OCI-LY1 (cell line): ENCODE results near the gene SAPCD1.
"Not testable (repeated sequence)": the region's sequence is repeated elsewhere in the genome, so short reads cannot be mapped to it uniquely, and the experiment has no call there.

Experiments used
- H2AFZ ChIP-seq: fragments of 200-600 bp; sonication (generic), shearing (Covaris generic); 2 replicates; pipeline ENCODE4 v1.6.0; 2014; ENCODE audit warnings: antibody characterized with exemption, mild to moderate bottlenecking, low read length
- H3F3A ChIP-seq: fragments of 200-600 bp; sonication (generic), shearing (Covaris generic); 2 replicates; pipeline ENCODE4 v1.6.0; 2014; ENCODE audit warnings: mild to moderate bottlenecking, antibody characterized with exemption, low read length, moderate library complexity; ENCODE audit not compliant: insufficient read depth
- H3K27ac ChIP-seq: fragments of 200-600 bp; sonication (generic); 2 replicates; pipeline ENCODE4 v1.5.1; 2014; ENCODE audit warnings: low read length, mixed run types, mild to moderate bottlenecking, low read depth; ENCODE audit not compliant: poor library complexity, severe bottlenecking
- H3K27me3 ChIP-seq: fragments of 200-600 bp; sonication (generic); 2 replicates; pipeline ENCODE4 v1.6.0; 2014; ENCODE audit warnings: antibody characterized with exemption, mild to moderate bottlenecking, low read length, moderate library complexity; ENCODE audit not compliant: insufficient read depth
- H3K36me3 ChIP-seq: fragments of 200-600 bp; sonication (generic); 2 replicates; pipeline ENCODE4 v1.6.1; 2014; ENCODE audit warnings: mild to moderate bottlenecking, antibody characterized with exemption, low read length, moderate library complexity, mixed read lengths; ENCODE audit not compliant: insufficient read depth
- H3K4me1 ChIP-seq: fragments of 200-600 bp; sonication (generic); 2 replicates; pipeline ENCODE4 v1.5.1; 2014; ENCODE audit warnings: mild to moderate bottlenecking, low read length, moderate library complexity; ENCODE audit not compliant: insufficient read depth, severe bottlenecking
- H3K4me2 ChIP-seq: fragments of 200-600 bp; sonication (generic), shearing (Covaris generic); 2 replicates; pipeline ENCODE4 v1.6.1; 2014; ENCODE audit warnings: low read length
- H3K4me3 ChIP-seq: fragments of 200-600 bp; sonication (generic); 2 replicates; pipeline ENCODE4 v1.5.1; 2014; ENCODE audit warnings: low read length, low read depth, mild to moderate bottlenecking, mixed read lengths; ENCODE audit not compliant: poor library complexity, severe bottlenecking
- H3K79me2 ChIP-seq: fragments of 200-600 bp; shearing (Covaris generic); 2 replicates; pipeline ENCODE4 v1.6.1; 2016; ENCODE audit warnings: mixed run types, low read length, mixed read lengths; ENCODE audit not compliant: insufficient read depth
- H3K9ac ChIP-seq: fragments of 200-600 bp; sonication (generic), shearing (Covaris generic); 2 replicates; pipeline ENCODE4 v1.6.1; 2014; ENCODE audit warnings: mild to moderate bottlenecking, low read length, mixed read lengths
- H3K9me2 ChIP-seq: fragments of 200-600 bp; sonication (generic), shearing (Covaris generic); 2 replicates; pipeline ENCODE4 v1.6.1; 2014; ENCODE audit warnings: low read depth, mild to moderate bottlenecking, low read length, mixed read lengths
- H3K9me3 ChIP-seq: fragments of 200-600 bp; shearing (Covaris generic); 2 replicates; pipeline ENCODE4 v1.6.1; 2014; ENCODE audit warnings: low read length, mixed read lengths
- H4K20me1 ChIP-seq: fragments of 200-600 bp; sonication (generic), shearing (Covaris generic); 2 replicates; pipeline ENCODE4 v1.6.0; 2016; ENCODE audit warnings: mild to moderate bottlenecking, low read length; ENCODE audit not compliant: insufficient read depth
- CTCF ChIP-seq: fragments of 200-600 bp; sonication (generic), shearing (Covaris generic); IDR thresholded peaks from 2 replicates; pipeline ENCODE4 v1.5.1; 2017; ENCODE audit warnings: mild to moderate bottlenecking, antibody characterized with exemption, low read length, moderate library complexity, mixed read lengths
- EZH2 ChIP-seq: fragments of 200-600 bp; sonication (generic), shearing (Covaris generic); IDR thresholded peaks from 2 replicates; pipeline ENCODE4 v1.8.0; 2017; ENCODE audit warnings: borderline replicate concordance, mixed run types, mild to moderate bottlenecking, antibody characterized with exemption, low read length, moderate library complexity, mixed read lengths

The SAPCD1 gene

GRCh38 chr6:31792761-31793171, 30.3 kb downstream of the SAPCD1 start:
- no peak overlapping the region for H3K4me2 ChIP-seq
- H3K9me2 ChIP-seq = no peaks in the 10 kb centered on the region
- no peaks in the 10 kb centered on the region for H3K9me3 ChIP-seq
- H4K20me1 ChIP-seq = no peaks in the 10 kb centered on the region
- peak overlapping the region; percentile 25 for H3K27ac ChIP-seq
- no peak overlapping the region for H3K9ac ChIP-seq
- no peak overlapping the region for H3K4me3 ChIP-seq
- peaks cover 14% of the 10 kb centered on the region; the same call in 1 of the 2 replicates for H3K79me2 ChIP-seq
- H3K4me1 ChIP-seq = peaks cover 33% of the 10 kb centered on the region
- H3K27me3 ChIP-seq = no peaks in the 10 kb centered on the region
- peaks cover 51% of the 10 kb centered on the region for H3K36me3 ChIP-seq
- 0 out of 2 replicates have a peak, but pooled peaks cover 6% of the 10 kb centered on the region for H3F3A ChIP-seq
- no peak for TF ChIP-seq CTCF
- H2AFZ ChIP-seq = no peak overlapping the region

- not testable (repeated sequence) for H3F3A ChIP-seq, H3K9me3 ChIP-seq, H2AFZ ChIP-seq, H3K9me2 ChIP-seq, H3K27me3 ChIP-seq, H4K20me1 ChIP-seq
- Histone ChIP-seq H3K4me2 (peak overlapping the region; percentile 81), H3K9ac (peak overlapping the region; percentile 92; the same call in 1 of the 2 replicates), H3K4me3 (peak overlapping the region; percentile 82), H3K36me3 (peaks cover 44% of the 10 kb centered on the region), H3K4me1 (peaks cover 39% of the 10 kb centered on the region), H3K79me2 (peaks cover 14% of the 10 kb centered on the region; the same call in 1 of the 2 replicates), H3K27ac (peak overlapping the region; percentile 11)
Observed at GRCh38 chr6:31793927-31794245, 31.4 kb downstream of the SAPCD1 start.

GRCh38 chr6:31794294-31794865, 31.9 kb downstream of the SAPCD1 start:
- H3F3A ChIP-seq = 0 out of 2 replicates have a peak, but pooled peaks cover 6% of the 10 kb centered on the region
- TF ChIP-seq CTCF (no peak), EZH2 (no peak)
- H3K4me1 ChIP-seq = peaks cover 34% of the 10 kb centered on the region
- no peak overlapping the region for H2AFZ ChIP-seq
- H3K36me3 ChIP-seq = peaks cover 39% of the 10 kb centered on the region
- H3K9me3 ChIP-seq = no peaks in the 10 kb centered on the region
- no peaks in the 10 kb centered on the region for H3K9me2 ChIP-seq
- H3K79me2 ChIP-seq = peaks cover 14% of the 10 kb centered on the region; the same call in 1 of the 2 replicates
- H4K20me1 ChIP-seq = no peaks in the 10 kb centered on the region
- peak overlapping the region; percentile 92 for H3K9ac ChIP-seq
- no peaks in the 10 kb centered on the region for H3K27me3 ChIP-seq
- peak overlapping the region; percentile 81 for H3K4me2 ChIP-seq
- H3K4me3 ChIP-seq = peak overlapping the region; percentile 82
- peak overlapping the region; percentile 11 for H3K27ac ChIP-seq
